Measurements from ENCODE around the gene CYTL1. TPM values are rescaled to one million over a fixed set of nuclear protein-coding genes. Genes with fewer than 3 reads are reported as not detected.
A peak's percentile ranks its signal among the peaks of the same experiment; 100 is the strongest.

CYTL1 gene
- total and polyA plus RNA-seq, 2 of the 4 experiments (the other 2 are of a cell fraction) = 1.3 to 7.4 TPM

- H2BK120ac ChIP-seq (ENCODE audit: low read depth, low read length) = no peak overlapping the region
- H2BK20ac ChIP-seq (ENCODE audit: low read depth, low read length) = no peak overlapping the region
- no peaks in the 10 kb centered on the region for H4K20me1 ChIP-seq (ENCODE audit: insufficient read depth, low read length)
- WGBS, 2 experiments (ENCODE audit: extremely low coverage in 2 of 2, insufficient read length in 1 of 2) = 67% methylated on average over 1 of the region's 1 CpG; no CpG with 5 or more reads in 1 of the 2 experiments
- in situ Hi-C loops (cut with MboI; ENCODE audit: low sequenced_read_pairs) (no loop called here), dilution Hi-C loops (cut with HindIII; ENCODE audit: low sequenced_read_pairs, unreplicated experiment) (no loop called here), intact Hi-C loops (cut with micrococcal nuclease) (no loop called here)
- H4K8ac ChIP-seq (ENCODE audit: low read depth in 2 of 2, low read length in 2 of 2) = no peak overlapping the region
- ChIA-PET POLR2A (ENCODE audit: unreplicated experiment) (no interaction called here), CTCF (interaction anchor here (1.2 kb wide), 1 partner anchor 498 kb away, joined by 4 read pairs; no protein-coding TSS in a partner anchor)
- peaks cover 1% of the 10 kb centered on the region; the same call in 1 of the 2 replicates for H3K4me1 ChIP-seq (ENCODE audit: control insufficient read depth, insufficient read depth, low read length)
- DNase-seq = no peak
- no peak overlapping the region for H3K18ac ChIP-seq (ENCODE audit: low read depth, low read length)
- peak; percentile 54; the same call in 1 of the 2 replicates for ATAC-seq (ENCODE audit: low read depth)
- no peaks in the 10 kb centered on the region for H3K79me1 ChIP-seq (ENCODE audit: low read depth in 1 of 2, low read length in 2 of 2)
- no peak overlapping the region for H2AFZ ChIP-seq (replicated peaks; ENCODE audit: low read length, poor library complexity)
- no peak overlapping the region for H3K9ac ChIP-seq (ENCODE audit: low read depth, low read length)
- H3K23ac ChIP-seq (ENCODE audit: low read depth, low read length) = no peak overlapping the region
- no peak overlapping the region for H3K14ac ChIP-seq (replicated peaks; ENCODE audit: low read depth, low read length)
- H3K9me3 ChIP-seq (ENCODE audit: control insufficient read depth, insufficient read depth, low read length) = no peaks in the 10 kb centered on the region
- no peak overlapping the region for H4K91ac ChIP-seq (ENCODE audit: insufficient read depth, low read depth, low read length)
- H4K5ac ChIP-seq (ENCODE audit: low read depth, low read length) = no peak overlapping the region
- H3K36me3 ChIP-seq (ENCODE audit: control insufficient read depth, insufficient read depth, low read length) = no peaks in the 10 kb centered on the region
- BruUV-seq (replicated peaks) = no TSS peak
- TF ChIP-seq RAD21 (IDR thresholded peaks at IDR 0.05; ENCODE audit: low read length) = peak; percentile 17; the same call in 1 of the 2 replicates
- TF ChIP-seq NFE2L2 (IDR thresholded peaks at IDR 0.05; ENCODE audit: low read depth, low read length) = no peak
- 0 out of 2 replicates have a peak, but pooled peaks have one; percentile 16 for TF ChIP-seq CTCF (conservative IDR thresholded peaks at IDR 0.05; ENCODE audit: low read depth, low read length)
- no peak overlapping the region for H2AK9ac ChIP-seq (replicated peaks; ENCODE audit: low read depth, low read length, poor library complexity)
- H3K4me3 ChIP-seq (ENCODE audit: insufficient read depth, low read depth, low read length) = no peak overlapping the region
- no peak overlapping the region for H2BK15ac ChIP-seq (ENCODE audit: low read depth, low read length)
- H3K56ac ChIP-seq (ENCODE audit: extremely low read depth, insufficient read depth, low read length) = no peak overlapping the region
- H3K27me3 ChIP-seq (ENCODE audit: control insufficient read depth, insufficient read depth, low read length) = peaks cover 10% of the 10 kb centered on the region
- no peak overlapping the region for H2BK5ac ChIP-seq (ENCODE audit: low read depth, low read length, poor library complexity, severe bottlenecking)
- H3K4me2 ChIP-seq (ENCODE audit: low read depth, low read length) = no peak overlapping the region
- H3K9me1 ChIP-seq (ENCODE audit: insufficient read depth, low read length) = no peaks in the 10 kb centered on the region
- H3K27ac ChIP-seq (ENCODE audit: insufficient read depth, low read length) = no peak overlapping the region
- H3K4ac ChIP-seq (ENCODE audit: low read depth, low read length) = no peak overlapping the region
- H2AK5ac ChIP-seq (ENCODE audit: low read depth, low read length) = no peak overlapping the region
Measured at GRCh38 chr4:4985844-4986243, 33.4 kb downstream of the CYTL1 start.
